PC-3 (cell line): ENCODE data around the gene IP6K3. TPM values are rescaled to one million over a fixed set of nuclear protein-coding genes. Genes with fewer than 3 reads are reported as not detected.
A peak's percentile ranks its signal among the peaks of the same experiment; 100 is the strongest.

Source experiments
- ATAC-seq: fragments of 200-7000 bp; cut with Tn5 transposase; 2 replicates; pipeline ENCODE4 v1.9.1; 2020; ENCODE audit warnings: mild to moderate bottlenecking, moderate library complexity
- BruUV-seq: library from RNA; stranded (reverse); fragments of 400-500 nt; replicated peaks from 2 replicates; lab custom pipeline; 2021; lab: Mats Ljungman, UMichigan
- CTCF ChIA-PET: fragments of 300-600 bp; sonication (Branson Sonifier 250); formaldehyde crosslinking; loops from one replicate; lab custom pipeline; 2022; ENCODE audit warnings: antibody characterized with exemption; lab: Charles Lee
- POLR2A ChIA-PET: fragments of 300-600 bp; sonication (Branson Sonifier 250); formaldehyde crosslinking; loops from one replicate; lab custom pipeline; 2022; ENCODE audit warnings: antibody characterized with exemption; ENCODE audit not compliant: unreplicated experiment; lab: Charles Lee
- DNase-seq: peaks from one replicate; pipeline ENCODE4 v3.0.0-alpha.2; 2015
- H2AFZ ChIP-seq: fragments of 300-600 bp; sonication (generic); 2 replicates; pipeline ENCODE4 v1.6.0; 2016; ENCODE audit warnings: antibody characterized with exemption, low read length
- H3F3A ChIP-seq: fragments of 300-600 bp; sonication (generic); one replicate; pipeline ENCODE4 v1.6.0; 2017; ENCODE audit warnings: antibody characterized with exemption, low read length, control low read depth, mild to moderate bottlenecking; ENCODE audit not compliant: unreplicated experiment
- H3K27ac ChIP-seq: fragments of 300-600 bp; sonication (generic); 2 replicates; pipeline ENCODE4 v1.5.1; 2016; ENCODE audit warnings: mild to moderate bottlenecking, low read length
- H3K27me3 ChIP-seq: fragments of 300-600 bp; sonication (generic); 2 replicates; pipeline ENCODE4 v1.6.1; 2016; ENCODE audit warnings: low read length, mixed read lengths
- H3K36me3 ChIP-seq: fragments of 300-600 bp; sonication (generic); 2 replicates; pipeline ENCODE4 v1.6.1; 2016; ENCODE audit warnings: low read depth, mixed run types, low read length, mixed read lengths
- H3K4me1 ChIP-seq: fragments of 300-600 bp; sonication (generic); 2 replicates; pipeline ENCODE4 v1.5.1; 2016; ENCODE audit warnings: low read length; ENCODE audit not compliant: insufficient read depth
- H3K4me2 ChIP-seq: fragments of 300-600 bp; sonication (generic); 2 replicates; pipeline ENCODE4 v1.6.0; 2016; ENCODE audit warnings: low read length
- H3K4me3 ChIP-seq: fragments of 300-600 bp; sonication (generic); 2 replicates; pipeline ENCODE4 v1.5.1; 2016; ENCODE audit warnings: mild to moderate bottlenecking, low read length, mixed read lengths
- H3K79me2 ChIP-seq: fragments of 300-600 bp; sonication (generic); 2 replicates; pipeline ENCODE4 v1.6.1; 2017; ENCODE audit warnings: low read length, mixed read lengths
- H3K9ac ChIP-seq: fragments of 300-600 bp; sonication (generic); 2 replicates; pipeline ENCODE4 v1.6.0; 2016; ENCODE audit warnings: mild to moderate bottlenecking, low read length
- H3K9me2 ChIP-seq: fragments of 300-600 bp; sonication (generic); replicated peaks from 2 replicates; pipeline ENCODE4 v1.6.1; 2016; ENCODE audit warnings: mixed run types, low read length, mixed read lengths
- H3K9me3 ChIP-seq: fragments of 300-600 bp; sonication (generic); 2 replicates; pipeline ENCODE4 v1.6.1; 2016; ENCODE audit warnings: low read length, mixed read lengths
- H4K20me1 ChIP-seq: fragments of 300-600 bp; sonication (generic); 2 replicates; pipeline ENCODE4 v1.6.1; 2016; ENCODE audit warnings: low read length, mixed read lengths
- CTCF ChIP-seq: fragments of 300-600 bp; sonication (generic); conservative IDR thresholded peaks from 2 replicates; pipeline ENCODE4 v1.5.1; 2017; ENCODE audit warnings: antibody characterized with exemption, low read depth, mild to moderate bottlenecking, low read length
- EZH2 ChIP-seq: fragments of 300-600 bp; sonication (generic); IDR thresholded peaks from one replicate; pipeline ENCODE4 v1.6.1; 2017; ENCODE audit warnings: antibody characterized with exemption, mild to moderate bottlenecking, low read length; ENCODE audit not compliant: unreplicated experiment
- EZH2phosphoT487 ChIP-seq: fragments of 300-600 bp; sonication (generic); IDR thresholded peaks from 2 replicates; pipeline ENCODE4 v1.6.1; 2018; ENCODE audit warnings: mild to moderate bottlenecking, antibody characterized with exemption, low read length, borderline replicate concordance
- intact Hi-C: fragments of 100-400 bp; cut with micrococcal nuclease; formaldehyde crosslinking; loops from 2 replicates; pipeline ENCODE4 v1.9.0; 2023
- total RNA-seq: library from RNA; depleted of rRNA; stranded (reverse); fragments of >200 nt; gene quantifications from 2 replicates; pipeline ENCODE4 v1.2.3, GENCODE V29; 2014

The IP6K3 gene
- total RNA-seq, 1 experiment from 2014 or later, result not detected

DNA sequence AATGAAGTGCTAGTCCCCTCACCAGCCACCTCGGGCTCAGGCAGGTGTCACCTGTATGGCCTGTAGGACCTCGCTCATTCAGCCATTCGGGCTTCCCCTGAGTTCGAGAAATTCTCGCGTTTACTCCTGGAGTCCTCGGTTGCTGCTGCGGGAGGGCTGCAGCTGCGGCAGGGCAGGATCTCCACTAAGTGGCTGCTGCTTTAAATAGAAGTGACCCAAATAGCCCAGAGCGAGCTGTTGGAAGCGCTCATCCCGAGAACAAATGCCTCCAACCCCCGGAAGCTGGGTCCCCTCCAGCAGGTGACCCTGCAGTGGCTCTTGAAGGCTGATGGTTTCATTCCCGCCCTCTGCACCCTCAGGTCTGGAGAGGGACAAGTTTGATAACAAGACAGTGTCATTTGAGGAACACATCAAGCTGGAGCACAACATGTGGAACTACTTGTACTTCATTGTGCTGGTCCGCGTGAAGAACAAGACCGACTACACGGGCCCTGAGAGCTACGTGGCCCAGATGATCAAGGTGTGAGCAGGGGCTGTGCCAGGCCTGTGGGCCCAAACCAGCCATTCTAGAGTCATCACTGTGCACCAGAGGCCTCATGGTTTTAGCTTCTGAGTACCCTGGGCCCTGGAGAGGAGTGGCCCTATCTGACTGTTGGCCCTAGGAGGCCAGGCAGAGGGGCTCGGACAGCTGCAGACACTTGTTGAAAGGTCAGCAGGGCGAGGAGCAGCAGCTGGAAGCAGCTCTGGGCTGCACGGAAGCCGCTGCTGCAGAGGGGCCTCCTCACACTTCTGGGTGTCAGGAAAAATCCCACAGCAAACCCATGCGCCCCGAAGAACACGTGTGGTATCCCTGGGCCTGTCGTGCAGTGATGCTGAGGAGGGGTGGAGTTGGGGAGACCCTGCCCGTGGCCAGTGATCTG, 53.3 kb downstream of the IP6K3 start:
- peaks cover 57% of the 10 kb centered on the region for H3K4me1 ChIP-seq
- CTCF ChIA-PET, result interaction anchor here (1.2 kb wide), 1 partner anchor 103 kb away, joined by 5 read pairs; no protein-coding TSS in a partner anchor
- H2AFZ ChIP-seq, result no peak overlapping the region
- no peaks in the 10 kb centered on the region for H3K9me3 ChIP-seq
- ATAC-seq (no peak), DNase-seq (no peak)
- H4K20me1 ChIP-seq, result no peaks in the 10 kb centered on the region
- H3K9ac ChIP-seq, result peak overlapping the region; percentile 72
- intact Hi-C loops, result no loop called here
- H3K9me2 ChIP-seq, result no peaks in the 10 kb centered on the region
- BruUV-seq, result no TSS peak
- no peak overlapping the region for H3K4me3 ChIP-seq
- peak overlapping the region; percentile 30 for H3K4me2 ChIP-seq
- TF ChIP-seq CTCF (no peak), EZH2phosphoT487 (no peak), EZH2 (no peak)
- no peaks in the 10 kb centered on the region for H3F3A ChIP-seq
- H3K79me2 ChIP-seq, result peaks cover 14% of the 10 kb centered on the region; the same call in 1 of the 2 replicates
- POLR2A ChIA-PET, result no interaction called here
- peak overlapping the region; percentile 94 for H3K27ac ChIP-seq
- peaks cover 52% of the 10 kb centered on the region for H3K36me3 ChIP-seq
- H3K27me3 ChIP-seq, result no peaks in the 10 kb centered on the region

DNA sequence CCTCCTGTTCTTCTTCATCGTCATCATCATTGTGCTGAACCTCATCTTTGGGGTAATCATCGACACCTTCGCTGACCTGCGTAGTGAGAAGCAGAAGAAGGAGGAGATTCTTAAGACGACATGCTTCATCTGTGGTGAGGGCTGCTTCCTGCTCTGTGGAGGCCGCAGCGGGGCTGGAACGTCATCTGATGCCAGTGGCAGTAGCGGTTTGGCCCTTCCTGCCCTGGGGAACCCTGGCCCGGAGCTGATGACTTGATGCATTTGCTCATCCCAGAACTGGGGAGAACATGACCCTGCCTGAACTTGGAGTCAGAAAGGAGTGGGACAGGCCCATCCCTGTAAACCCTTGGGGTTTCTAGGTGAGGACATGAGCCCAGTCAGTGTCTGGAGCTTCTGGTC, 53.9 kb downstream of the IP6K3 start:
- Histone ChIP-seq H3K79me2 (peaks cover 14% of the 10 kb centered on the region; the same call in 1 of the 2 replicates), H3K9ac (no peak overlapping the region), H3F3A (no peaks in the 10 kb centered on the region), H3K4me2 (no peak overlapping the region), H4K20me1 (no peaks in the 10 kb centered on the region), H3K9me2 (no peaks in the 10 kb centered on the region), H3K9me3 (no peaks in the 10 kb centered on the region), H3K4me3 (no peak overlapping the region), H3K36me3 (peaks cover 47% of the 10 kb centered on the region), H2AFZ (no peak overlapping the region), H3K4me1 (peaks cover 56% of the 10 kb centered on the region), H3K27ac (0 out of 2 replicates have a peak overlapping the region, but pooled peaks have one; percentile 94), H3K27me3 (no peaks in the 10 kb centered on the region)
- BruUV-seq, result no TSS peak
- DNase-seq (no peak), ATAC-seq (no peak)
- intact Hi-C loops, result no loop called here
- ChIA-PET POLR2A (no interaction called here), CTCF (no interaction called here)
- TF ChIP-seq EZH2 (no peak), CTCF (no peak), EZH2phosphoT487 (no peak)
